SK-N-SH (cell line): ENCODE measurements around the gene MGLL.

Experiments
- CTCF ChIP-seq: fragments of 200-600 bp; sonication (generic); IDR thresholded peaks from 2 replicates; pipeline ENCODE4 v1.6.1; 2017; ENCODE audit warnings: antibody characterized with exemption, mild to moderate bottlenecking, moderate library complexity
- NFIC ChIP-seq: IDR thresholded peaks from 2 replicates; pipeline ENCODE4 v1.4.0; 2012; ENCODE audit warnings: borderline replicate concordance
- RXRA ChIP-seq: IDR thresholded peaks from 2 replicates; pipeline ENCODE4 v1.4.0; 2012; ENCODE audit warnings: low read depth, mild to moderate bottlenecking, borderline replicate concordance
- TAF1 ChIP-seq: IDR thresholded peaks from 2 replicates; pipeline ENCODE4 v1.6.1; 2012; ENCODE audit warnings: low read depth, mild to moderate bottlenecking, low read length, moderate library complexity, borderline replicate concordance
- TCF12 ChIP-seq: IDR thresholded peaks from 2 replicates; pipeline ENCODE4 v1.4.0; 2012
- TF ChIP-seq, protein P1 (sequence below): fragments of 150-350 bp; IDR thresholded peaks from 2 replicates; pipeline ENCODE4 v1.6.1; 2017; ENCODE audit warnings: antibody characterized with exemption, low read length, low read depth, borderline replicate concordance
- TF ChIP-seq, protein P2 (sequence below): IDR thresholded peaks from 2 replicates; pipeline ENCODE4 v1.4.0; 2012; ENCODE audit warnings: low read depth, borderline replicate concordance

DNA sequence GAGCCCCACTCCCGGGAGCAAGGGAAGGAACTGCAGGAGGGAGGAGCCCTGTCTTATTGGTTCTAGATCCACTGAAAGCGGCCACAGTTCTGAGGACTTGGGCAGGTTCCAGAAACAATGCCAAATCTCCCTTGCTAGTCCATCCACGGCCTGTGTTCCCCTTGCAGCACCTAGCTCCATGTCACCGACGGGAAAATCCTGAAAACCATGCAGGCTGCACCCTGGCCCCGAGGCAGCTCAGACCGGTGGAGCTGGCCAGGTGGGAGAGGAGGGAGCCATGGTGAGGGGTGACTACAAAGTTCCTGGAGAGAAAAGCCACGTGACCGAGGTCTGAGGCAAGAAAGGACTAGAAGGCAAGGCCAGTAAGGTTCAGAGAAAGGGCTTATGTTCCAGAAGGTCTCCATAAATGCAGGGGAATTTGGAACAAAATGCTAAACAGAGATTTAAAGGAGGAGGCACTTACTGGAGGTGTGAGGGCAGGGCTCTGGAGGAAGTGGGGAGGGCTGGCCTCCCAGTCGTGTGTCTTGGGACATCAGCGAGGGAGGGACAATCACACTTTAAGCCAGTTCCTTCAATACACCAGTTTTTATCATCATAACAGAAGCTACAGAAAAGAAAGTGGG is 5.4 kb downstream of the MGLL start:
- TF ChIP-seq TAF1: no peak
- TF ChIP-seq CTCF: no peak
- TF ChIP-seq NFIC: no peak
- no peak for TF ChIP-seq TCF12
- TF ChIP-seq, protein P1, sequence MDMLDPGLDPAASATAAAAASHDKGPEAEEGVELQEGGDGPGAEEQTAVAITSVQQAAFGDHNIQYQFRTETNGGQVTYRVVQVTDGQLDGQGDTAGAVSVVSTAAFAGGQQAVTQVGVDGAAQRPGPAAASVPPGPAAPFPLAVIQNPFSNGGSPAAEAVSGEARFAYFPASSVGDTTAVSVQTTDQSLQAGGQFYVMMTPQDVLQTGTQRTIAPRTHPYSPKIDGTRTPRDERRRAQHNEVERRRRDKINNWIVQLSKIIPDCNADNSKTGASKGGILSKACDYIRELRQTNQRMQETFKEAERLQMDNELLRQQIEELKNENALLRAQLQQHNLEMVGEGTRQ: no peak
- no peak for TF ChIP-seq RXRA
- TF ChIP-seq, protein P2, sequence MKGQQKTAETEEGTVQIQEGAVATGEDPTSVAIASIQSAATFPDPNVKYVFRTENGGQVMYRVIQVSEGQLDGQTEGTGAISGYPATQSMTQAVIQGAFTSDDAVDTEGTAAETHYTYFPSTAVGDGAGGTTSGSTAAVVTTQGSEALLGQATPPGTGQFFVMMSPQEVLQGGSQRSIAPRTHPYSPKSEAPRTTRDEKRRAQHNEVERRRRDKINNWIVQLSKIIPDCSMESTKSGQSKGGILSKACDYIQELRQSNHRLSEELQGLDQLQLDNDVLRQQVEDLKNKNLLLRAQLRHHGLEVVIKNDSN: no peak
